GM12892 (cell line): ENCODE data around the gene CENPV.

Experiments used
- POLR2A ChIP-seq: IDR thresholded peaks from 2 replicates; pipeline ENCODE4 v1.6.1; 2011; ENCODE audit warnings: low read depth, low read length, control low read depth
- POLR2AphosphoS5 ChIP-seq: IDR thresholded peaks from 2 replicates; pipeline ENCODE4 v1.6.1; 2011; ENCODE audit warnings: low read depth, low read length, control low read depth
- TAF1 ChIP-seq: IDR thresholded peaks from 2 replicates; pipeline ENCODE4 v1.6.1; 2011; ENCODE audit warnings: low read depth, mild to moderate bottlenecking, control low read depth, low read length, borderline replicate concordance

- TF ChIP-seq TAF1 (no peak), POLR2A (no peak), POLR2AphosphoS5 (no peak)
Measured at GRCh38 chr17:16325964-16326363, 27.3 kb downstream of the CENPV start.
